NT2/D1 (cell line): ENCODE results near the gene MYPN.

Source experiments
- SUZ12 ChIP-seq: IDR thresholded peaks from 2 replicates; pipeline ENCODE4 v1.6.1; 2011; ENCODE audit not compliant: insufficient read length, insufficient read depth; ENCODE audit errors: extremely low read depth
- YY1 ChIP-seq: IDR thresholded peaks from 2 replicates; pipeline ENCODE4 v1.6.1; 2011; ENCODE audit not compliant: insufficient read length, insufficient read depth
- ZNF274 ChIP-seq: IDR thresholded peaks from 2 replicates; pipeline ENCODE4 v1.6.1; 2011; ENCODE audit warnings: mild to moderate bottlenecking, low read depth, low read length

DNA sequence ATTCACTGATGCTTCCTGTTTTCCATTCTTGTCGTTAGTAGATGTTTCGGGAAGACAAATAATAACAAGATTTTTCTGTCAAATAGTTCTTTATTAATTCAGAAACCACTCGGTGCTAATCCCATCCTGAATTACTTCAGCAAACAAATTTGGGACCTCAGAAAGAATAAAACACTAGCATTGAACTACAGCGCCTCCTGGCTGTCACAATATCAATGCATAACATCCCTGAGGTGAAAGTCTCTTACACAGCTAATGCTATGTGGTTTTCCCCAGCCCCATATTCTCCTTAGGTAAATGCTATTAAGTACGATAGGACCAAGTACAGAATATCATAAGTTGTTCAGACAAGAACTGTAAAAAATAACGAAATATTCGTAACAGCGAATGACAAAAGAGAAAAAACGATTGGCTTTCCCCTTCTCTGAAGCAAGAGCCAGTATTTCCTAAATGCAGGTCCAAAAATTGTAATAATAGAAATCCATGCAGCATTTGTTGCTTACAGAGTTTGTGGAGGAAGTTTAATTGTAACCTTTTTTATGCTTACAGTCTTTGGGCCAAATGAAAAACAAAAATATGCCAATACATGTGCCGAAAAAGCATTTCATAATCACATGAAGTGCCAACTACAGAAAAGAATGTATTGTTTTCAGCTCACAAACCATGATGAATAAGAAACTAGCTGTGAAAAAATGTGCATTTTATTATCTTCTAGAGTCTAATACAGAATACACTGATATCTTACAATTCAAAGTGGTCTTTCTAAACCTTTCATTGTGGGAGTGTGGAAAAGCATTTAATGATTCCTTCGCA is 47.3 kb downstream of the MYPN start:
- TF ChIP-seq ZNF274 = no peak
- no peak for TF ChIP-seq YY1
- no peak for TF ChIP-seq SUZ12
